A549 (cell line): ENCODE measurements around the gene EYA2. TPM values are rescaled to one million over a fixed set of nuclear protein-coding genes. Genes with fewer than 3 reads are reported as not detected.

Experiments
- ATAC-seq, 2 experiments: fragments of 200-7000 bp in 1 of 2; fragments of >200 bp in 1 of 2; cut with Nextera tagmentation in 1 of 2; cut with Tn5 transposase in 1 of 2; 3 replicates each; pipeline versions ENCODE4 v1.8.0 to v1.9.1; 2018 to 2020; ENCODE audit warnings: mild to moderate bottlenecking in 1 of 2, moderate library complexity in 1 of 2
- CTCF ChIA-PET: fragments of 300-600 bp; sonication (Branson Sonifier 250); formaldehyde crosslinking; extraction: SDS; loops from one replicate; lab custom pipeline; 2021; ENCODE audit warnings: antibody characterized with exemption, inconsistent platforms; lab: Yijun Ruan, JAX
- POLR2A ChIA-PET: fragments of 350-600 bp; formaldehyde crosslinking; extraction: SDS; loops from one replicate; lab custom pipeline; 2021; ENCODE audit warnings: antibody characterized with exemption, inconsistent platforms; lab: Yijun Ruan, JAX
- DNase-seq, 2 experiments: peaks; one replicate each; pipeline versions ENCODE4 v3.0.0 to v3.0.0-alpha.2; 2011 to 2016; ENCODE audit warnings: low read depth in 1 of 2, low spot score in 1 of 2
- FAIRE-seq: peaks from 2 replicates; lab custom pipeline; 2011; peaks lifted over from hg19 to GRCh38; lab: Jason Lieb, UNC
- H3K27ac ChIP-seq, 2 experiments: fragments of >200 bp; sonication (Bioruptor Twin); formaldehyde crosslinking; 3 replicates each; pipeline ENCODE4 v1.5.1; 2016 to 2017
- H3K4me1 ChIP-seq: fragments of >200 bp; sonication (Bioruptor Twin); formaldehyde crosslinking; 3 replicates; pipeline ENCODE4 v1.6.1; 2016
- H3K4me2 ChIP-seq: fragments of >200 bp; sonication (Bioruptor Twin); formaldehyde crosslinking; 3 replicates; pipeline ENCODE4 v1.6.1; 2016
- H3K4me3 ChIP-seq: fragments of >200 bp; sonication (Bioruptor Twin); formaldehyde crosslinking; 3 replicates; pipeline ENCODE4 v1.5.1; 2016
- H3K9me3 ChIP-seq: fragments of >200 bp; sonication (Bioruptor Twin); formaldehyde crosslinking; 3 replicates; pipeline ENCODE4 v1.6.1; 2016
- ATOH8 ChIP-seq: fragments of 250-450 bp; sonication (Bioruptor Pico); IDR thresholded peaks from 2 replicates; pipeline ENCODE4 v1.5.0; 2020; ENCODE audit warnings: low read depth, mild to moderate bottlenecking, moderate library complexity
- BHLHE40 ChIP-seq: IDR thresholded peaks from 2 replicates; pipeline ENCODE4 v1.6.1; 2012; ENCODE audit warnings: low read depth, low read length, inconsistent platforms
- CHD4 ChIP-seq: fragments of 200-600 bp; sonication (generic); IDR thresholded peaks from 2 replicates; pipeline ENCODE4 v1.6.1; 2016; ENCODE audit warnings: antibody characterized with exemption, mild to moderate bottlenecking, borderline replicate concordance
- ESRRA ChIP-seq: fragments of 150-350 bp; IDR thresholded peaks from 2 replicates; pipeline ENCODE4 v1.6.1; 2014; ENCODE audit warnings: mild to moderate bottlenecking, low read length, borderline replicate concordance
- FOSL2 ChIP-seq, 2 experiments: fragments of 450-650 bp in 1 of 2; fragments of >200 bp in 1 of 2; sonication (Bioruptor Twin) in 1 of 2; formaldehyde crosslinking; IDR thresholded peaks; 2 replicates each; pipeline versions ENCODE4 v1.5.0 to v1.6.1; 2016 to 2020; ENCODE audit warnings: mild to moderate bottlenecking in 1 of 2, moderate library complexity in 1 of 2
- GATA3 ChIP-seq: IDR thresholded peaks from 2 replicates; pipeline ENCODE4 v1.6.1; 2012; ENCODE audit warnings: borderline replicate concordance
- HEYL ChIP-seq: fragments of 250-450 bp; sonication (Bioruptor Pico); IDR thresholded peaks from 2 replicates; pipeline ENCODE4 v1.8.0; 2021; ENCODE audit warnings: mild to moderate bottlenecking, moderate library complexity
- HOXB5 ChIP-seq: fragments of 250-450 bp; sonication (Bioruptor Pico); IDR thresholded peaks from 2 replicates; pipeline ENCODE4 v1.5.0; 2020; ENCODE audit warnings: mild to moderate bottlenecking, moderate library complexity
- KDM1A ChIP-seq: fragments of 200-600 bp; sonication (generic); IDR thresholded peaks from 2 replicates; pipeline ENCODE4 v1.6.1; 2016; ENCODE audit warnings: low read depth, mild to moderate bottlenecking
- MAX ChIP-seq: IDR thresholded peaks from 2 replicates; pipeline ENCODE4 v1.6.1; 2012
- NFE2L2 ChIP-seq: fragments of 150-350 bp; conservative IDR thresholded peaks from 2 replicates; pipeline ENCODE4 v1.6.1; 2014; ENCODE audit warnings: low read length
- NR3C1 ChIP-seq: fragments of >200 bp; sonication (Bioruptor Twin); formaldehyde crosslinking; IDR thresholded peaks from 3 replicates; pipeline ENCODE4 v1.6.1; 2017
- PBX3 ChIP-seq: IDR thresholded peaks from 2 replicates; pipeline ENCODE4 v1.6.1; 2012
- PHF8 ChIP-seq: fragments of 200-600 bp; sonication (generic); IDR thresholded peaks from 2 replicates; pipeline ENCODE4 v1.6.1; 2016; ENCODE audit warnings: low read depth, mild to moderate bottlenecking, antibody characterized with exemption, moderate library complexity, borderline replicate concordance
- RCOR1 ChIP-seq: fragments of 150-350 bp; IDR thresholded peaks from 2 replicates; pipeline ENCODE4 v1.6.1; 2014; ENCODE audit warnings: antibody characterized with exemption, low read length, low read depth
- SMC3 ChIP-seq: fragments of >200 bp; sonication (Bioruptor Twin); formaldehyde crosslinking; IDR thresholded peaks from 3 replicates; pipeline ENCODE4 v1.6.1; 2018; ENCODE audit warnings: inconsistent platforms
- ZFP36 ChIP-seq: fragments of 450-650 bp; IDR thresholded peaks from 2 replicates; pipeline ENCODE4 v1.6.1; 2014; ENCODE audit warnings: borderline replicate concordance; ENCODE audit not compliant: partially characterized antibody
- WGBS: methylation state at CpG from one replicate; pipeline ENCODE4 v1.1.6; 2017; ENCODE audit errors: missing lambda C conversion rate; 5-methylcytosine and 5-hydroxymethylcytosine counted together
- polyA plus RNA-seq, 4 experiments: library from polyadenylated mRNA; depleted of rRNA in 3 of 4; stranded (reverse); fragments of >200 nt; fragmentation: RNase III in 1 of 4; extraction: RNeasy Plus Mini Kit Qiagen cat#74134 plus additional on column Dnase treatment in 1 of 4; gene quantifications; 2 replicates in 3 of 4; 3 replicates in 1 of 4; pipeline ENCODE4 v1.2.3, GENCODE V29; 2011 to 2017
- TF ChIP-seq, protein P1 (sequence below): fragments of >200 bp; sonication (Bioruptor Twin); formaldehyde crosslinking; IDR thresholded peaks from 3 replicates; pipeline ENCODE4 v1.6.1; 2016
- TF ChIP-seq, protein P2 (sequence below): fragments of 150-350 bp; IDR thresholded peaks from 2 replicates; pipeline ENCODE4 v1.6.1; 2014; ENCODE audit warnings: low read depth, mild to moderate bottlenecking, low read length
- TF ChIP-seq, protein P3 (sequence below): fragments of 200-600 bp; sonication (generic); IDR thresholded peaks from 2 replicates; pipeline ENCODE4 v1.6.1; 2016; ENCODE audit warnings: antibody characterized with exemption, mild to moderate bottlenecking, moderate library complexity

Gene EYA2
- polyA plus RNA-seq, 2 of the 4 experiments (the other 2 are of a cell fraction), result 4.5 to 4.6 TPM

DNA sequence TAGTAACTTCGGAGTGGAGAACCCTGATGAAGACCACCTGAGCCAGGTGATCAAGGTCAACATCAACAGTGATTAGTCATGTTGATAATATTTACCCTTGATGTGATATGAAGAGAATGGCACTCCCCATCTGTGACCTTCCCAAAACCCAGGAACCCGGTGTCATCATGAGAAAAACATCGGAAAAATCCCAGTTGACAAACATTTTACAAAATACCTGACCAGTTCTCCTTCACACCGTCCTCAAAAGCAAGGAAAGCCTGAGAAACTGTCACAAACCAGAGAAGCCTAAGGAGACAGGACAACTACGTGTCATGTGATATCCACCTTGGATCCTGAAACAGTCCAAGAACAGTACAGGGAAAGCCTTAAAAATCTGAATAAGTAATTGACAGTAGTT, 264.5 kb downstream of the EYA2 start:
- WGBS, result 39% methylated on average over 5 of the region's 5 CpGs
- TF ChIP-seq CHD4, result no peak
- no peak for TF ChIP-seq NFE2L2
- no peak for TF ChIP-seq PHF8
- no peak for TF ChIP-seq FOSL2 (IDR thresholded peaks at IDR 0.05)
- TF ChIP-seq FOSL2 (CRISPR knock-in tag; IDR thresholded peaks at IDR 0.05), result no peak
- FAIRE-seq, result no peak
- H3K4me3 ChIP-seq, result no peak overlapping the region
- no peak overlapping the region for H3K27ac ChIP-seq
- no peak for DNase-seq
- POLR2A ChIA-PET, result no interaction called here
- H3K9me3 ChIP-seq, result no peaks in the 10 kb centered on the region; the same call in 2 of the 3 replicates
- CTCF ChIA-PET, result no interaction called here
- no peak overlapping the region for H3K4me2 ChIP-seq
- ATAC-seq, result no peak
- H3K4me1 ChIP-seq, result 0 out of 3 replicates have a peak, but pooled peaks cover 6% of the 10 kb centered on the region

- CTCF ChIA-PET, result interaction anchor here (0.6 kb wide), 1 partner anchor 72 kb away, joined by 3 read pairs; no protein-coding TSS in a partner anchor
- 0 out of 3 replicates have a peak, but pooled peaks cover 6% of the 10 kb centered on the region for H3K4me1 ChIP-seq
Observed at GRCh38 chr20:47160240-47160639, 265.6 kb downstream of the EYA2 start.

GRCh38 chr20:47160992-47161391, 266.3 kb downstream of the EYA2 start:
- FAIRE-seq, result no peak
- TF ChIP-seq ESRRA (no peak), HOXB5 (CRISPR knock-in tag) (no peak), ATOH8 (CRISPR knock-in tag) (no peak), ZFP36 (no peak), SMC3 (no peak), NFE2L2 (no peak), KDM1A (no peak)
- TF ChIP-seq, all 56 proteins: peak for 0
- Histone ChIP-seq H3K4me3 (no peak overlapping the region), H3K27ac (no peak overlapping the region), H3K4me2 (no peak overlapping the region), H3K4me1 (0 out of 3 replicates have a peak, but pooled peaks cover 6% of the 10 kb centered on the region), H3K9me3 (no peaks in the 10 kb centered on the region; the same call in 2 of the 3 replicates)
- 85% methylated on average over 13 of the region's 14 CpGs for WGBS
- ChIA-PET CTCF (interaction anchor here (0.5 to 0.6 kb wide), 2 partner anchors 75 to 170 kb away, joined by 3 read pairs; no protein-coding TSS in a partner anchor), POLR2A (no interaction called here)
- ATAC-seq (no peak), DNase-seq (no peak)

More at GRCh38 chr20:47160240-47160639, 265.6 kb downstream of the EYA2 start:
- Histone ChIP-seq H3K9me3 (no peaks in the 10 kb centered on the region; the same call in 2 of the 3 replicates), H3K4me2 (no peak overlapping the region), H3K4me3 (no peak overlapping the region), H3K27ac (no peak overlapping the region)
- ATAC-seq (no peak), FAIRE-seq (no peak), DNase-seq (no peak)
- TF ChIP-seq, protein P1, sequence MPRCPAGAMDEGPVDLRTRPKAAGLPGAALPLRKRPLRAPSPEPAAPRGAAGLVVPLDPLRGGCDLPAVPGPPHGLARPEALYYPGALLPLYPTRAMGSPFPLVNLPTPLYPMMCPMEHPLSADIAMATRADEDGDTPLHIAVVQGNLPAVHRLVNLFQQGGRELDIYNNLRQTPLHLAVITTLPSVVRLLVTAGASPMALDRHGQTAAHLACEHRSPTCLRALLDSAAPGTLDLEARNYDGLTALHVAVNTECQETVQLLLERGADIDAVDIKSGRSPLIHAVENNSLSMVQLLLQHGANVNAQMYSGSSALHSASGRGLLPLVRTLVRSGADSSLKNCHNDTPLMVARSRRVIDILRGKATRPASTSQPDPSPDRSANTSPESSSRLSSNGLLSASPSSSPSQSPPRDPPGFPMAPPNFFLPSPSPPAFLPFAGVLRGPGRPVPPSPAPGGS, result no peak
- no peak for TF ChIP-seq ESRRA
- TF ChIP-seq, protein P2, sequence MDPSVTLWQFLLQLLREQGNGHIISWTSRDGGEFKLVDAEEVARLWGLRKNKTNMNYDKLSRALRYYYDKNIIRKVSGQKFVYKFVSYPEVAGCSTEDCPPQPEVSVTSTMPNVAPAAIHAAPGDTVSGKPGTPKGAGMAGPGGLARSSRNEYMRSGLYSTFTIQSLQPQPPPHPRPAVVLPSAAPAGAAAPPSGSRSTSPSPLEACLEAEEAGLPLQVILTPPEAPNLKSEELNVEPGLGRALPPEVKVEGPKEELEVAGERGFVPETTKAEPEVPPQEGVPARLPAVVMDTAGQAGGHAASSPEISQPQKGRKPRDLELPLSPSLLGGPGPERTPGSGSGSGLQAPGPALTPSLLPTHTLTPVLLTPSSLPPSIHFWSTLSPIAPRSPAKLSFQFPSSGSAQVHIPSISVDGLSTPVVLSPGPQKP, result no peak
- no peak for TF ChIP-seq BHLHE40
- no peak for TF ChIP-seq RCOR1
- TF ChIP-seq HEYL, result no peak
- TF ChIP-seq MAX, result no peak
- POLR2A ChIA-PET, result no interaction called here
- WGBS, result 82% methylated on average over 7 of the region's 7 CpGs

- H3K4me1 ChIP-seq, result 0 out of 3 replicates have a peak, but pooled peaks cover 6% of the 10 kb centered on the region
- FAIRE-seq (no peak), DNase-seq (no peak), ATAC-seq (no peak)
- no peak overlapping the region for H3K4me3 ChIP-seq
- no peak overlapping the region for H3K4me2 ChIP-seq
- WGBS, result 80% methylated on average over 10 of the region's 10 CpGs
- H3K9me3 ChIP-seq, result no peaks in the 10 kb centered on the region; the same call in 2 of the 3 replicates
- H3K27ac ChIP-seq, result no peak overlapping the region
- POLR2A ChIA-PET, result no interaction called here
- CTCF ChIA-PET, result interaction anchor here (0.5 kb wide), 1 partner anchor 74 kb away, joined by 3 read pairs; no protein-coding TSS in a partner anchor
- TF ChIP-seq NR3C1 (no peak), GATA3 (no peak), PBX3 (no peak), CHD4 (no peak)
- TF ChIP-seq, protein P3, sequence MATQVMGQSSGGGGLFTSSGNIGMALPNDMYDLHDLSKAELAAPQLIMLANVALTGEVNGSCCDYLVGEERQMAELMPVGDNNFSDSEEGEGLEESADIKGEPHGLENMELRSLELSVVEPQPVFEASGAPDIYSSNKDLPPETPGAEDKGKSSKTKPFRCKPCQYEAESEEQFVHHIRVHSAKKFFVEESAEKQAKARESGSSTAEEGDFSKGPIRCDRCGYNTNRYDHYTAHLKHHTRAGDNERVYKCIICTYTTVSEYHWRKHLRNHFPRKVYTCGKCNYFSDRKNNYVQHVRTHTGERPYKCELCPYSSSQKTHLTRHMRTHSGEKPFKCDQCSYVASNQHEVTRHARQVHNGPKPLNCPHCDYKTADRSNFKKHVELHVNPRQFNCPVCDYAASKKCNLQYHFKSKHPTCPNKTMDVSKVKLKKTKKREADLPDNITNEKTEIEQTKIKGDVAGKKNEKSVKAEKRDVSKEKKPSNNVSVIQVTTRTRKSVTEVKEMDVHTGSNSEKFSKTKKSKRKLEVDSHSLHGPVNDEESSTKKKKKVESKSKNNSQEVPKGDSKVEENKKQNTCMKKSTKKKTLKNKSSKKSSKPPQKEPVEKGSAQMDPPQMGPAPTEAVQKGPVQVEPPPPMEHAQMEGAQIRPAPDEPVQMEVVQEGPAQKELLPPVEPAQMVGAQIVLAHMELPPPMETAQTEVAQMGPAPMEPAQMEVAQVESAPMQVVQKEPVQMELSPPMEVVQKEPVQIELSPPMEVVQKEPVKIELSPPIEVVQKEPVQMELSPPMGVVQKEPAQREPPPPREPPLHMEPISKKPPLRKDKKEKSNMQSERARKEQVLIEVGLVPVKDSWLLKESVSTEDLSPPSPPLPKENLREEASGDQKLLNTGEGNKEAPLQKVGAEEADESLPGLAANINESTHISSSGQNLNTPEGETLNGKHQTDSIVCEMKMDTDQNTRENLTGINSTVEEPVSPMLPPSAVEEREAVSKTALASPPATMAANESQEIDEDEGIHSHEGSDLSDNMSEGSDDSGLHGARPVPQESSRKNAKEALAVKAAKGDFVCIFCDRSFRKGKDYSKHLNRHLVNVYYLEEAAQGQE, result no peak
- TF ChIP-seq, protein P2, result no peak
Observed at GRCh38 chr20:47161411-47161810, 266.8 kb downstream of the EYA2 start.
